Measurements from ENCODE around the gene CNBP.

DNA sequence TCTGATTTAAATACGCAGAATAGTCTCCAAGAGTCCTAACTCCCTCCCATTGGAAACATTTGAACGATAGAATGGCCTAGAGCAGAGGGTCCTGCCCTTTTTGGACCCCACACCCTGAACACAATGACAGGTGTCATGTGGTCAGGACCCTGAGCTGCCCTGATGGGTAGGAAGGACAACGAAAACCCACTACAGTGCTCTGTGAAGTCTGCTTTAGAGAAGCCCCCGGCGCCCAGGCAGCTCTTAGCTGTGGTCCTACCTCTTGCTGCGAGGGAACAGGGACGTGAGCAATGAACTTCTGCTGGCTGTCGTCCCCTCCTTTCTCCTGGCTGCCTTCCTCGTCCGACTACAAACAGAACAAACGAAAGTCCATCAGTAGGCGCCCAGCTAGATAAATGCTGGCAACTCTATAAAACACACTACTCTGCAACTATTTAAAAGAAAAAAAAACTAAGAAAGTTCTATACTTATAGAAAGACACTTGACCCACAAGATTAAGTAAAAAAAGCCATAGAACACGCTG lies 53.3 kb downstream of the CNBP start:
- TF ChIP-seq, protein P1, sequence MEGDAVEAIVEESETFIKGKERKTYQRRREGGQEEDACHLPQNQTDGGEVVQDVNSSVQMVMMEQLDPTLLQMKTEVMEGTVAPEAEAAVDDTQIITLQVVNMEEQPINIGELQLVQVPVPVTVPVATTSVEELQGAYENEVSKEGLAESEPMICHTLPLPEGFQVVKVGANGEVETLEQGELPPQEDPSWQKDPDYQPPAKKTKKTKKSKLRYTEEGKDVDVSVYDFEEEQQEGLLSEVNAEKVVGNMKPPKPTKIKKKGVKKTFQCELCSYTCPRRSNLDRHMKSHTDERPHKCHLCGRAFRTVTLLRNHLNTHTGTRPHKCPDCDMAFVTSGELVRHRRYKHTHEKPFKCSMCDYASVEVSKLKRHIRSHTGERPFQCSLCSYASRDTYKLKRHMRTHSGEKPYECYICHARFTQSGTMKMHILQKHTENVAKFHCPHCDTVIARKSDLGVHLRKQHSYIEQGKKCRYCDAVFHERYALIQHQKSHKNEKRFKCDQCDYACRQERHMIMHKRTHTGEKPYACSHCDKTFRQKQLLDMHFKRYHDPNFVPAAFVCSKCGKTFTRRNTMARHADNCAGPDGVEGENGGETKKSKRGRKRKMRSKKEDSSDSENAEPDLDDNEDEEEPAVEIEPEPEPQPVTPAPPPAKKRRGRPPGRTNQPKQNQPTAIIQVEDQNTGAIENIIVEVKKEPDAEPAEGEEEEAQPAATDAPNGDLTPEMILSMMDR (optimal IDR thresholded peaks at IDR 0.05 in 1 of 3, IDR thresholded peaks at IDR 0.05 in 1 of 3, conservative IDR thresholded peaks at IDR 0.05 in 1 of 3; ENCODE audit: extremely low read depth in 1 of 3, insufficient read depth in 2 of 3, low read length in 3 of 3) = no peak
- no peak for TF ChIP-seq EZH2 (IDR thresholded peaks at IDR 0.05; ENCODE audit: low read length)

Data from keratinocyte (primary cell).